GM19452 (cell line): Measurements from ENCODE around the gene PICK1.
"Not testable (repeated sequence)": the region's sequence is repeated elsewhere in the genome, so short reads cannot be mapped to it uniquely, and the experiment has no call there.

Experiments used
- ATAC-seq: cut with Tn5 transposase; IDR thresholded peaks from one replicate; pipeline ENCODE4 v1.9.1; 2021; ENCODE audit not compliant: unreplicated experiment

PICK1 gene

DNA sequence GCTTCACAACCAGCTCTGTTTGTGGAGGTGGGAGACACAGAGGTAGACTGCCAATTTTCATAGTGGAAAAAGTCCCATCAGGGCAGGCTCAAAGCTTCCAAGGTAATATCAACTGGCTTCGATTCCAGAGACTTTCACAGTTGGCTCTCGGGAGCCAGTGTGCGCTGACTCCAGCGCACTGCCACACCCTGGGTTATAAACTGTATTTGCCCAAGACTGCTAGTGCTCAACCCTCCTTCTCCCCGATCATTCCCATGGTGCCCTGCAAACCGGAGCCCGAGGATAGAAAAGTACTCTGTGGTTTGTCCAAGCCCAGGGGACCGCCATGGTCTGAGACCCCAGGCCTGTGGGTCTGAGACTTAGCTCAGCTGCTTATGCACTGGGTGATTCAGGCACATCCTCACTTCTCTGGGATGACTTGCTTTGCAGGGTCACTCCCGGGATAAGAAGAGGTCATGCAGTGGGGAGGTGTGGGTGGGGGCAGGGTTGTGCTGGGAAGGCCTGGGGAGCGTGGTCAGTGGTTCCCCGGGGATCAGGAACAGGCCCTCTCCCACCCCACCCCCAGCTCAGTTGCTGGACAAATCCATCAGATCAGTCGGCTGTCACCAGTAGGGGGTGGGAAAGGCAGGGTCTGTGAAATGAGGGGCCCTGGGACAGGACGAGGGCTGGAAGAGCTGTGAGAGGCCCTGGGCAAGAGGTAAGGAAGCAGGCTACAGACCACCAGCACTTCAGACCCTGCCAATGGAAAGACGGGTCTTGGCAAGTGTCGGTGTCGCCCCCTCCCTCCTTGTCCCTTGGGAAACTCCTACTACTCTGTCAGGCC, 26.7 kb upstream of the PICK1 start:
- ATAC-seq, result no peak

DNA sequence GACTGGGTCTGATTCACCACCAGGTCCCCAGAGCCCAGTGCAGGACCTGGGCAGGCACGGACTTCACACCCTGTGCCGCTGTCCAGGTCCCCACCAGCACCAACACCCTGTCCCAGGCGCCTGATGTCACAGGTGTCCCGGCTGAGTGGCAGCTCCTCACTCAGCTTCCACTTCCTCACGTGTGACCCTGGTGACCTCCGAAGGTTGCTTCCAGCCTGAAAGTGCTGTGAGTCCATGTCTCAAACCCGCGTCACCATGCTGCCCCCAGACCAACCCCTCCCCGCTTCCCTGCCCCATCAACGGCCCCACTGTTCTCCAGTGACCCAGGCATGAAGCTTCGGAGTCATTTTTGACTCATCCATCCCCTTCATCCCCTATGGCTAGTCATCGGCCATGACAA, 25.7 kb upstream of the PICK1 start:
- ATAC-seq, result no peak

DNA sequence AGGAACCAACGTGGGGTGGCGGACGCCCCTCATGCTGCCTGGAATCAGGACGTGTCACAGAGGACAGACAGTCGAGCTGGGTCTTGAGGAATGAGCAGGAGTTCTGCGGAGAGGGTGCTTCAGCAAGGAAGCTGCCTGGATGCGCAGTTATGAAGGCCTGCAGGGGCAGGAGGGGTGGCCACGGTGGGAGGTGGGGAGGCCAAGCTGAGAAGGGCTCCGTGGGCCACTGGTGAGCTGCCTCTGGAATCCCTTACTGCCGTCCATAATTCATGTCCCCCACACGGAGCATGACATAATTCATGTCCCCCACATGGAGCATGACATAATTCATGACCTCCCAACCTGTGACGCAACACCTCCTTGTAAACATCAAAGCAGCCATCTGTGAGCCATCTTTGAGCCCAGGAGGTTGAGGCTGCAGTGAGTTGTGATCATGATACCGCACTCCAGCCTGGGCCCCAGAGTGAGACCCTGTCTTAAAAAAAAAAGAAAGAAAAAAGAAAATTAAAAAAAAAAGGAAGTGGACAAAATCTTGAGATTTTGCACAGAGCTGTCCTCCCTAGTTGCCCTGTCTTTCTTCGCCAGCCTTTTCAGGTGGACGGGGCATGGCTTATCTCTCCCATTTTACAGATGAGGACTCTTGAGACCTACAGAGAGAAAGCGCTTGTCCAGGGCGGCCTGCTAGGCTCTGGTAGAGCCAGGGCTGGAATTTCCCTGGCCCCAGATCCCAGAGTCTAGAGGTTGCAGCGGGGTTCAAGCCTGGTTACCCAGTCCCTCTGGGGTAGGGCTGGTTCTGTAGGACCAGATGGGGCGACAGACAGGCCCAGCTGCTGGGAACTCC, 24.3 kb upstream of the PICK1 start:
- no peak for ATAC-seq

DNA sequence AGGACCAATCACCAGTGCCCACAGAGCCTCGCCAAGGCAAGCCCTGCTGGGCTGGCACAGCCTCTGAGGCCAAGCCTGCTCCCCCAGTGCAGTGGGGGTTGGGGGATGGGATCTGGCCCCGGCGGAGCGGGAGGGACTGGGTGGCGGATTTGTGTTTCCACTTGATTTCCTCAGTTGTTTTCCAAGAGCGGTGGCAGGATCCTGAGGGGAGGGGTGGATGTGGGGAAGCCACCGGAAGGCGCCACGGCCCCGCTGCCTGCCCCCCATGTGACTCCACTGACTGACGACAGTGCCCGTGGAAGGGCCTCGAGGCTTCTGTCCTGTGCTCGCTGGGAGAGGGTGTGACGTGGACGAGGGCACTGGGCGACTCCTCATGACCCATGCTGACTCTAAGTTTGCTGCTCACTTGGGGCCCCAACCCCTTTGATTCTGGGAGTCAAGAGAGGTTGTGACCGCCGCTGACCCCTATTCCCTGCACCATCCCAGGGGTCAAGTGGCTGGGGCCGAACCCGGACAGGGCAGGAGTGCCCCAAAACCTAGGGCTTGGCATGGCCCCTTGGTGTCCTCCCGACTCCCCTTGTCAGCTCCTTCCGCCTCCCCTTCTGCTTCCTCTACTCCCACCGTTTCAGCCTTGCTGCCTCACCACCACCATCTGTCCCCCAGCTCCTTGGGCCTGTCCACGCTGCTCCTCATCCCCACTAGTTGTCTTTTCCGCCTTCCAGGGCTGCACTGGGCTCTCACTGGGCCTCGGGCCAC, 23.5 kb upstream of the PICK1 start:
- no peak for ATAC-seq

DNA sequence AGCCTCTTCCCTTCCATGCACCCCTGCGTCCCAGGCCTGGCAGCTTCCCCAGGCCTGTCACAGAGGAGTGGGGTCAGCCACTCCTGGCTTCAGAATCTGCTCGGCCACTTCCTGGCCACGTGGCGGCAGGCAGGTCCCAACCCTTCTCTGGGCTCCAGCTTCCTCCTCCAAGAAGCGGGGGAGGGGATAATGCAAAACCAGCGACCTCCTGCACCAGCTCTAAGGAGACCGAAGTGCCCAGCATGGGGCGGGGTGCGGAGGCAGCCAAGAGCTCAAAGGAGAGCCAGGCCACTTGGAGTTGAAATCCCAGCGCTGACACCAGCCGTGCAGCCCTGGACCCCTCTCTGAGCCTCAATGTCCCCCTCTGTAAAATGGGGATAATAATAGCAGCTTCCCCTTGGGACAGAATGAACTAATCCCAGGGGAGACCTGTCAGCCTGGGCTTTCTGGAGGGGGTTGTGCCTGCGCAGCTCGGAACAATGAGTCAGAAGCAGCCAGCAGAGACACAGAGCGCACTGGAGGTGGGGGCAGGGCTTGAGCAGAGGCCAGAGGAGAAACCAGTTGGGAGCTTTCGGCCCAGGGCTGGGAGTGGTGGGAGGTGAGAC, 22.8 kb upstream of the PICK1 start:
- ATAC-seq, result no peak

DNA sequence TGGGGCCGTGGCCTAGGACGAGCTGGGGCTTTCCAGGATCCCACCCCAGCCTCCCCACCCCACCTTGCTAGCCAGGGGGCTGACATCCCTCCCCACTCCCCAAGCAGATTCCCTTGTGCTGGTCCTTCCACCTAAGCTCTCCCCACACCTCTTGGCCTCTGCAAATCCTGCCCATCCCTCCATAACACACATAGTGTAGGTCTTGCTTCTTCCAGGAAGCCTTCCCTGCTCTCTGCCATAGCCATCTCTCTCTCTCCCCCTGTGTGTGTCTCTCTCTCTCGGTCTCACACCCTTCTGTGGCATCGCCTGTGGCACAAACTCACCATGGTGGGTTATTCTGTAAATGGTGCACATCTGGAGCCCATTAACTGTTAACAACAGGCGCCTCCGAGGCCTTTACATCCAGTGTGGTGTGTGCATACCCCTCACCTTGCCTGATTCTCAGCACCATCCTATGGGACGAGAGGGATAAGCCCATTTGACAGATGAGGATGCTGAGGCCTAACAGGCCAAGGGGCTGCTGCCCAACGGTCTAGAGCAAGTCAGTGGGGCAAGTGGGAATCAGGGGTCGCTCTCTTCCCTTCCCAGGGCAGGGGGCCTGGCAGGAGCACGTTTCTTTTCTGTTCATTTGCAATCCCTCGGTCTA, 22.2 kb upstream of the PICK1 start:
- ATAC-seq, result no peak

DNA sequence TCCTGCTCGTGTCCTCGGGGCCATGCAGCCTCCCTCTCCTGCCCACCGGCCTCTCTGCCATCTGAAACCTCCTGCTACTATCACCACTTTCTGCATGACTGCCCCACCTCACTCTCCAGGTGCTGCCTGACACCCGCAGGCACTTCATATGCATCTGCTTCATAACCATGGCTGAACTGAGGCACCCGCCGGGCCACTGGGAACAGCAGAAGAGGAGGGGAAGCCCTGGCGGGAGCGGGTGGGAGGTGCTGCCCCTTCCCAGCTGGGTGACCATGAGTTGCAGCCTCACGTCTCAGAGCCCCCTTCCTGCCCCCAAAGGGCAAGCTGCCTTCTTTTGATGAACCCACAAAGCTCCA, 21.7 kb upstream of the PICK1 start:
- ATAC-seq, result no peak

DNA sequence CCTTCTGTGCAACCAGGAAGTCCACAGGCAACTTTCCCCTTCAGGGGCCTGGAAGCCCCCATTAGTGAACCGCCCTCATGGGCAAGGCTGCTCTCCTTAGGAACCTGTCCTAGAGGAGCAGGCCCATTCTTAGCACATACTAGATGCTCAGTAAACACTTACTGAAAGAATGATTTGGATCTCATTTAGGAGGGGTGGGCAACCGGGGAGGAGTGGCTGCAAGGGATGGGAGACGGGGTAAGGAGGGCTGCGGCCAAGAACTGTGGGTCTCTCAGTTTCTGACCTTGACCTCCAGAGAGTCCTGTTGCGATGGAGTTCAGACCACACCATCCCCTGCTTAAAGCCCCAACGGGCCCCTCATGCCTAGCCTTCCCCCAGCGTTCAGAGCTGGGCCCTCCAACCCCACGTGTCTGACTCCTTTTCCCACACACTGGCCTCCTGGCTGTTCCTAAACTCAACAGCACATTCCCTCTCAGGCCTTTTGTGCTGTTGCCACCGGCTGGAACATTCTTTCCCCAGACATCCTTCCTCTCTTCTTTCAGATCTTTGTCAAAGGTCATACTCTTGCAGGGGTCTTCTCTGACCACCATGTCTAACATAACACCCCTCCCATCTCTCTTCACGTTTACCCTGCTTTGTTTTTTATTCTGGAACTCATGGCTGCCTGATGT, 20.7 kb upstream of the PICK1 start:
- no peak for ATAC-seq

DNA sequence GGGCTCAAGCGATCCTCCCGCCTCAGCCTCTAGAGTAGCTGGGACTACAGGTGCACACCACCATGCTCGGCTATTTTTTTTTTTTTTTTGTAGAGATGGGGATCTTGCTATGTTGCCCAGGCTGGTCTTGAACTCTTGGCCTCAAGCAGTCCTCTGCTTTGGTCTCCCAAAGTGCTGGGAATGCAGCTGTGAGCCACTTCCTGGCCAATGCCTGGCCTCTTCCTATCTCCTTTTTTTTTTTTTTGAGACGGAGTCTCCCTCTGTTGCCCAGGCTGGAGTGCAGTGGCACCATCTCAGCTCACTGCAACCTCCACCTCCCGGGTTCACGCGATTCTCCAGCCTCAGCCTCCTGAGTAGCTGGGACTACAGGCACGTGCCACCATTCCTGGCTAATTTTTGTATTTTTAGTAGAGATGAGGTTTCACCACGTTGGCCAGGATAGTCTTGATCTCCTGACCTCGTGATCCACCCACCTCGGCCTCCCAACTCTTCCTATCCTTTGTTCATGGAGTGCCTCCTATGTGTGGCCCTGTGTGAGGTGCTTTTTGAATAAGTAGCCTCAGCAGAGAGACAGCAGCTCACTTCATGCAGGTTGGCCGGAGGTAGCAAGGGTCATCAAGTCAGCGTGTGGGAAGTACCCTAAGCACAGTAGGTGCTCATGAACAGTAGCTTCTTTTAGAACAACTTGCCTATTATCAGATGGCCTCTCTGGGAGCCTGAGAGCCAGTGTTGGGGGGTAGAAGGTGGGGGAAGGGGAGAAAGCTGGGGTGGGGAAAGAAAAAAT, 19.6 kb upstream of the PICK1 start:
- ATAC-seq, result not testable (repeated sequence)

DNA sequence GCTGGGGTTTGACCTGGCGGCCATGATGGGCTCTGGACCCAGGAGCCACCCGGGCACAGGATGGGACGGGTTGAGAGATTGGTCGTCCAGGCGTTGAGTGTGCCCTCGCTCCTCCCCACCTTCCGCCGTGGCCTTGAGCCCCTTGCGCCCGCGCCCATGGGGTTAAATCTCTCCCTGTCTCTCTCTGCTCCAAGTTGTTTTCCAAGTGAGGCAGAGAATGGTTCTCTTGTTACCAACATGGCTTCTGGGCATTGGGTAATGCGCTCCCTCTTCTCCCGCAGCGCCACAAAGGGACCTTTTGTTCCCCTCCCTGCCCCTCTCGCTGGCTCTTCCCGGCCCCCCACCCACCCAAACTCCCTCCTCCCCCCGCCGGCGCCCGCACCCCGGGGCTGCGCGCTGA, 18.8 kb upstream of the PICK1 start:
- ATAC-seq, result no peak

DNA sequence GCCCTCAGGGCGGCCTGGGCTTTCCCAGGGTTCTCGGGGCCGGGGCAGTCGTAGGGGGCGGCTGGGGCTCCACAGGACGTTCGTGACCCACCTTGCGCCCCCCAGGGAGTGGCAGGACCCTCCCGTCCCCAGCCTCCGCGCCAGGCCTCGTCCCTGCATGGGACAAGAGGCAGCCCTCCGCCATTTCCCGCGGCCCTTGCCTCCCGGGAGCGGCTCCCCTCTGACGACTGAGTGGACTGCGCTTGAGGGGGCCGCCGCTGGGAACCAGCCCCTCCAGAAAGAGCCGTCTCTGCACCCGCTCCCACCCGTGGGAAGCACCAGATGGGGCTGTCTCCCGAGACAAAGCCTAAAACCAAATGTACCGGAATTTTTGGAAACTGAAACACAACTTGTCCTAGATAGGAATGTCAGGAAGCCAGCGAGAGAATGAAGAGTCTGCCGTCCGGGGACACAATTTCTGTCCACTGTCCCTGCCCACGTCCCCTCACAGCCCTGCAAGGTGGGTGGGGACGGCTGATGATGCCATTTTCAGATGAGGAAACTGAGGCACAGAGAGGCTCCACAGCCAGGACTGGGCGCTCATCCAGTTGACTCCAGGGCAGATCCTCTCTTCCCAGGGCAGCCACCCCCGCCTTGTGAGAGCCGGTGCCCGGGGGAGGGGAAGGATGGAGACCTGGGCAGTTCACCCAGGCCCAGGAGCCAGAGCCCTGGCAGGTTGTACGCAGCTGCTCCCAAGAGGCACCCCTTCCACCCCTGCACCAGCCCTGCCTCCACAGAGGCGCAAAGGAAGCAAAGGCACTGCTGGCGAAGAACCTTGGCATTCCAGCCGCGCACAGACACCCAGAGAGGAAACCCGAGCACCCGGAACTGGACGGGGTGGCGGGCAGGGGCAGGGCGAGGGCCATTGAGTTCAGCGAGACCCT, 18.1 kb upstream of the PICK1 start:
- ATAC-seq, result no peak

DNA sequence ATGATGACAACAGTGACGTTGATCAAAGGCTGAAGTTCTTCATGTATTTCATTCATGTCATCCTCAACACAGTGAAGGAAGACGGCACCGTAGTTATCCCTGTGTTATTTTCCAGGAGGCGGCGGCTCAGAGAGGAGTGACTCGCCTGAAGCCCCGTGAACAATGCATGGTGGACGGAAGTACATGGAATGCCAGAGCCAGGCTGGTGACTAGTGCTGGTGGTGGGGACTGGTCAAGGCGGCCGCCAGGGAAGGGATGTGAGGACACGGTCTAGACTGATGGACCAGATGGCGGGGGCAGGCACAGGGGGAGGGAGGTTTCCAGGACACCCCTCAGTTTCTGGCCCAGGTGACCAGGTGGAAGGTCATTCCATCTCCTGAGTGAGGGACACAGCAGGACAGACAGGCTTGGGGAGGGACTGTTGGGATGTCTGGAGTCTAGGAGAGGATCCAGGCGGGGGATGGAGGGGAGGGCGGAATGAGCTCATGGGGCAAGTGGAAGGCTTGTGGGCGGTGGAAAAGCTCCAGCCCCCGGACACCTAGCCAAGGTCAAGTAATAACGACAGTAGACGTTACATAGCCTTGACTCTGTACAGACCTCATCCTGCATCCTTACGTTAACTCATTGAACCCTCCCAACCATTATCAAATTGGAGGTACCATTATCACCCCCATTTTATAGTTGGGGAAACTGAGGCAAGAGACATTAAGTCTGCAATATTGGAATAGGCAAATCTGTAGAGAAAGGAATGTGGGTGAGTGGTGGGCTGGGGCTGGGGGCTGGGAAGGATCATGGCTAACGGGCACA, 16.0 kb upstream of the PICK1 start:
- ATAC-seq, result no peak

DNA sequence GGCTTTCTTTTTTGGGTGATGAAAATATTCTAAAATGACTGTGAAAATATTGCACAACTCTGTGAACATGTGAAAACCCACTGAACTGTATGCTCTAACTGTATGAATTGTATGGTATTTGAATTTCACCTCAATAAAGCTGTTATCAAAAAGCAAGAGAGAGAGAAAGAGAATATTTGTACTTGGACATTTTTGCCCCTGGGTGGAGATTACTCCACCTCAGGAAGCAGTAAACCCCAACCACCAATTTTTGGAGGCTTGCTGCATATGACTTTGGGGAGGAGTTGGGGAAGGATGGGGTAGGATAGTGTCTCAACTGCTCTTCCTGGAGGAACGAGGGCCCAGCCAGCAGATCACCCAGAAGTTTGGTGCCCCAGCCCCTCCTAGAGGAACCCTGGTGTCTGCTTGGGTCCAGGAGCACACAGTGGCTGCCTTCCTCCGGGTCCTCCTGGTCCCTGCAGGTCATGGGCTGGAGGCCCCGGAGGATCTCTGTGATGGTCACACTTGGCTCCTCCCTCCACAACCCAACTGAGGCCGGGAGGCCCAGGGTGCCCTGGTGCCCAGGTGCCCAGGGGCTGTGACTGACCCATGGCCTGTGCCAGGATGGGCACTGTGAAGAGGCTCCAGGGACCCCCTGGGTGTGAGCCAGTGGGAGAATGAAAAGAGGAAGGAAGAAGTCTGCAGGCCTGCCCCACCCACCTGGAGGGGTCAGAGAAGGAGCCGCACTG, 15.3 kb upstream of the PICK1 start:
- no peak for ATAC-seq

DNA sequence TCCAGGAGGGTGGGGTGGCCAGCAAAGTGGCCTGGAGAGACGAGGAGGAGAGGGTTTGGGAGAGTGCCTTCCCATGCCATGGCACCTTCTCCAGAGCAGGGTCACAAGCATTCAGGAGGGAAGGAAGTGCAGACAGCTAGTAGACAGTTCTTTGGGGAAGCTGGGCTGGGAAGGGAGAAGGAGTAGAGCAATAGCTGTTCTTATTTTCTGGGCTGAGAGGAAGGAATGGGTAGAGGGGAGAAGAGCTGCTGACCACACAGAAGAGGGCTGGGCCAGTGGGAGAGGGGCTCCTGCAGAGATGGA, 14.8 kb upstream of the PICK1 start:
- no peak for ATAC-seq

DNA sequence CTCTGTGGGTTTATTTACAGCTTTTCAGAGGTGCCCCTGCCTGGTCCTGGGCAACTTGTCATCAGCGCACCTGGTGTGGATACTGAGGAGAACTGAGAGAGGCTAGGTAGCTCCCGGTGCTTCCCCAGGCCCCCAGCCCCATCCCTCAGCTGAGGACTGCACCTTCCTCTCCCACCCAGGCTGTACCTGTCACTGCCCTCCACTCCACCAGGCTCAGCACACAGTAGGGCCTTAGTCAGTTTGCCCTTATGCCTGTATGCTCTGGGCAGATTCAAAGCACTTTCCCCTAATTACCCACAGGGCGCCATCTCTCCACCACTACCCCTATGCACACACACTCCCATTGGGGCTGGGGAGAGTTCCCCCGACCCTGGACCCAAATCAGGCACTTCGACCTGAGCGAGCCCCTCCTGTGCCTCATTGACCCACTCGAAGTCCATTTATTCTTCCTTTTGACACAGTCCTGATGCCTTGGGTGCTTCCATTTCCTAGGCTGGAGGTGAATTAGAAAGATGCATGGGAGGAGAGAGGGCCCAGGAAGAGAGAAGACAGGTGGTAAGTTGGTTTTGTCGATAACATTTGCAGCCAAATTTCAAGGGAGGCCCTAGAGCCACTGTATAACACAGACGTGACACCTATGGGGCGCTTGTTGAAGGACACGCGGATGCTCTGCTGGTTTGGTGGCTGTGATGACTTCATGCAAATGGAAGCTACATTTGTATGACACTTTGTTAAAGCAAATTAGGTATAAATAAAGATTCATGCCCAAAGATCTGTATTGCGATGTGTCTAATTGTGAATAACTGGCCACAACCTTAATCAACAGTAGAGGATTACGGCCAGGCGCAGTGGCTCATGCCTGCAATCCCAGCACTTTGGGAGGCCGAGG, 13.8 kb upstream of the PICK1 start:
- no peak for ATAC-seq

DNA sequence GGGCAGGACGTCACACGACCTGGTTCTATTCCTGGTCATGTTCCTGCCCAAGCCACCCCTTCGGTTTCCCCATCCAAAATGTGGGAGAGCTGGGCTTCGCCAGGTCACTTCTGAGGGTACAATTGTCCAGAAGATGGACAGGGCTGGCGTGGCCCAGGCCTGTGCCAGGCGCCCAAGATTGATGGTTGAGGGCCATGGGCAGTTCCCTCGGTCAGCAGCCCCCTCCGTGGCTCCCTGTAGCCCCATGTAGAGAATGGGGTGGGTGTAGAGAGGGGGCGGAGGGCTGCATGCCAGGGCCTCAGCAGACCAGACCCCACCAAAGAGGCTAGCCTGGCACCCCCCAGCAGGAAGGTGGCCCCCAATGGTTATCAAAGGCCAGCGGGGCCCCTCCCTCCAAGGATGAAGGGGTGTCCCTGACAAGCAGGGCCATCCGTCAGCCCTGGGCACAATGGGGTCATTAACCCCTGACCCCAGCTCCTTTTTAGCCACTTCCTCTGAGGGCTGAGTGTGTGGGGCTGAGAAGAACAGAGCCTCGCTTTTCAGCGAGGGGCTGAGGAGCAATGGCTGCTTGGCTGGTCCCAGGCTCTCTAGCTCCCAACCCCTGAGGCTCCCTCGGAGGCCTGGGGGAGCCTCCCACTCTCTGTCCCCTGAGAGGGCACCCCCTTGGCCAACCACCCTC, 11.0 kb upstream of the PICK1 start:
- no peak for ATAC-seq
